Osteoblast (primary cell): ENCODE results near the gene CTSV. TPM values are rescaled to one million over a fixed set of nuclear protein-coding genes. Genes with fewer than 3 reads are reported as not detected.
"Not testable (repeated sequence)": the region's sequence is repeated elsewhere in the genome, so short reads cannot be mapped to it uniquely, and the experiment has no call there.

Experiments used
- DNase-seq: peaks from one replicate; pipeline ENCODE4 v3.0.0; 2011; ENCODE audit warnings: low spot score, mixed read lengths; ENCODE audit not compliant: insufficient read length; ENCODE audit errors: missing footprints
- H2AFZ ChIP-seq: 2 replicates; pipeline ENCODE4 v1.6.0; 2011; ENCODE audit warnings: mild to moderate bottlenecking, low read length
- H3K27ac ChIP-seq: 2 replicates; pipeline ENCODE4 v1.5.1; 2011; ENCODE audit warnings: mild to moderate bottlenecking, low read depth, low read length, moderate library complexity
- H3K27me3 ChIP-seq: 2 replicates; pipeline ENCODE4 v1.6.0; 2012; ENCODE audit warnings: mild to moderate bottlenecking, control low read depth, inconsistent platforms, low read length, moderate library complexity; ENCODE audit not compliant: insufficient read depth
- H3K36me3 ChIP-seq: 2 replicates; pipeline ENCODE4 v1.5.1; 2011; ENCODE audit warnings: mild to moderate bottlenecking, low read length, control low read depth, moderate library complexity; ENCODE audit not compliant: insufficient read depth
- H3K4me1 ChIP-seq: 2 replicates; pipeline ENCODE4 v1.5.1; 2011; ENCODE audit warnings: mild to moderate bottlenecking, low read length, control low read depth, moderate library complexity; ENCODE audit not compliant: insufficient read depth
- H3K4me2 ChIP-seq: 2 replicates; pipeline ENCODE4 v1.6.0; 2011; ENCODE audit warnings: mild to moderate bottlenecking, low read length; ENCODE audit not compliant: insufficient read depth
- H3K4me3 ChIP-seq: fragments of 200-600 bp; sonication (generic); 3 replicates; pipeline ENCODE4 v1.5.1; 2012; ENCODE audit warnings: mild to moderate bottlenecking, low read length, inconsistent platforms; ENCODE audit not compliant: insufficient read depth
- H3K79me2 ChIP-seq: 2 replicates; pipeline ENCODE4 v1.6.0; 2012; ENCODE audit warnings: mild to moderate bottlenecking, low read length, control low read depth, inconsistent platforms; ENCODE audit not compliant: insufficient read depth
- H3K9me3 ChIP-seq: 2 replicates; pipeline ENCODE4 v1.5.1; 2011; ENCODE audit warnings: low read depth, low read length, control low read depth
- H4K20me1 ChIP-seq: 2 replicates; pipeline ENCODE4 v1.6.0; 2012; ENCODE audit warnings: mild to moderate bottlenecking, low read length, control low read depth; ENCODE audit not compliant: insufficient read depth
- total RNA-seq: library from RNA; depleted of rRNA; stranded (reverse); fragments of >200 nt; gene quantifications from 2 replicates; pipeline ENCODE4 v1.2.3, GENCODE V29; 2012
- TF ChIP-seq, protein P1 (sequence below): IDR thresholded peaks from 2 replicates; pipeline ENCODE4 v1.5.1; 2011; ENCODE audit warnings: mild to moderate bottlenecking, low read depth, low read length, moderate library complexity; ENCODE audit errors: extremely low read depth

Gene CTSV
- total RNA-seq, 1 donor: 0.36 TPM

DNA sequence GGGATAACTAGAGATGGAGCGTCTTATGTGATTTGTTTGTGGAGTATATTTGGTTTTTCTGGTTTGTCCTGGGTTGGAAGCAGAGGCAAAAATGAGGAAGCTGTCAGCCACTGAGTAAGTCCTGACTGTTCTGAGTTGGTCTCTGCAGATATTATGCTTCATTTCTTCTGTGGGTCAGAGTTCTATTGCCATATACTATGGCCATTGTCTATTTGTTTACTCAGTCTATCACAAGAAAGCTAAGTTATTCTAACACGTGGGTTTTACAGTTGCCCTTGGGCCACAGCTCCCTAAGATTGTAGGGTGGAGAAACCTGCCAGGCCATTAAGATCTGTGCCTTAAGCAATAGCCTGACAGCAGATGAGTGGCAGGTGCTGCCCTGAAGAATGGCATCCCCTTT lies 3.0 kb upstream of the CTSV start:
- Histone ChIP-seq H3K27me3 (peaks cover 7% of the 10 kb centered on the region), H3K36me3 (no peaks in the 10 kb centered on the region), H3K4me3 (no peak overlapping the region), H3K4me2 (no peak overlapping the region), H3K79me2 (no peaks in the 10 kb centered on the region), H3K9me3 (no peaks in the 10 kb centered on the region), H3K27ac (no peak overlapping the region), H4K20me1 (no peaks in the 10 kb centered on the region), H2AFZ (no peak overlapping the region), H3K4me1 (peaks cover 3% of the 10 kb centered on the region)
- no peak for DNase-seq
- TF ChIP-seq, protein P1, sequence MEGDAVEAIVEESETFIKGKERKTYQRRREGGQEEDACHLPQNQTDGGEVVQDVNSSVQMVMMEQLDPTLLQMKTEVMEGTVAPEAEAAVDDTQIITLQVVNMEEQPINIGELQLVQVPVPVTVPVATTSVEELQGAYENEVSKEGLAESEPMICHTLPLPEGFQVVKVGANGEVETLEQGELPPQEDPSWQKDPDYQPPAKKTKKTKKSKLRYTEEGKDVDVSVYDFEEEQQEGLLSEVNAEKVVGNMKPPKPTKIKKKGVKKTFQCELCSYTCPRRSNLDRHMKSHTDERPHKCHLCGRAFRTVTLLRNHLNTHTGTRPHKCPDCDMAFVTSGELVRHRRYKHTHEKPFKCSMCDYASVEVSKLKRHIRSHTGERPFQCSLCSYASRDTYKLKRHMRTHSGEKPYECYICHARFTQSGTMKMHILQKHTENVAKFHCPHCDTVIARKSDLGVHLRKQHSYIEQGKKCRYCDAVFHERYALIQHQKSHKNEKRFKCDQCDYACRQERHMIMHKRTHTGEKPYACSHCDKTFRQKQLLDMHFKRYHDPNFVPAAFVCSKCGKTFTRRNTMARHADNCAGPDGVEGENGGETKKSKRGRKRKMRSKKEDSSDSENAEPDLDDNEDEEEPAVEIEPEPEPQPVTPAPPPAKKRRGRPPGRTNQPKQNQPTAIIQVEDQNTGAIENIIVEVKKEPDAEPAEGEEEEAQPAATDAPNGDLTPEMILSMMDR: no peak

DNA sequence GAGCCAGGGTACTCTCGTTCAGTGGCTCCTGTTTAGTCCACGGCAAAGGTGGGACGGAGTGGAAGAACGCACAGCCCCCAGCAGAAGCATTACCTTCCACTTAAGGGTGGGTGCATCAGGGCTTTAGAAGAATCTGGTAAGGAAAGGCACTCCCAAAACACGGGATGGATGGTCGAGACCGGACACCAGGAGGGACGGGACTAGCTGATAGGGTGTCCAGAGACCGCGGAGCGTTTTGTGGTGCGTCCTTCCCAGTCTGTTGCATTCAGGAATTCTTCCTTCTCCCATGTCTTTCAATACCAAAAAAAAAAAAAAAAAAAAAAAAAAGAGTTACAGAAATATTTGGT lies 545 bp upstream of the CTSV start:
- no peaks in the 10 kb centered on the region for H4K20me1 ChIP-seq
- peak overlapping the region; percentile 96 for H3K4me2 ChIP-seq
- H3K36me3 ChIP-seq: no peaks in the 10 kb centered on the region
- H3K9me3 ChIP-seq: no peaks in the 10 kb centered on the region
- TF ChIP-seq, protein P1: no peak
- H3K27ac ChIP-seq: no peak overlapping the region
- peak overlapping the region; percentile 75 for H3K4me3 ChIP-seq
- peaks cover 3% of the 10 kb centered on the region for H3K4me1 ChIP-seq
- peaks cover 7% of the 10 kb centered on the region for H3K27me3 ChIP-seq
- peak; percentile 84 for DNase-seq
- H3K79me2 ChIP-seq: no peaks in the 10 kb centered on the region
- peak overlapping the region; percentile 97 for H2AFZ ChIP-seq

DNA sequence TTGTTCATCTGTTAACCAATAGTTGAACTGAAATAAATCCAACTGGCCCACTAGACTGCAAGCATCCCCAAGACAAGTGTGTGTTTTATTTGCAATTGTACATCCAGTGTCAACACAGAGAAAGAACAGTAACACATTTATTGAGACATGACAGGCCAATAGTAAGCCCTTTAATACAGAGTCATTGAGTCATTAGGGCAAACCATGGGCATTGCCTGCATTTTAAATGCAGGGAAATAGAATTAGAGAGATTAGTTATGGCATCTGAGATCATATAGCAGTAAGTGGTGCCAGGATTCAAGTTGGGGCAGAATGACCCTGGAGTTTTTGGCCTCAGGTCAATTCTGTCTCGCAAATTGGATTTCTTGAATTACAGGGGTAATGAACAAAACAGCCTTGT lies 15.4 kb downstream of the CTSV start:
- H3K9me3 ChIP-seq, H3K36me3 ChIP-seq, H2AFZ ChIP-seq, H4K20me1 ChIP-seq, H3K27ac ChIP-seq, H3K79me2 ChIP-seq, H3K4me2 ChIP-seq, DNase-seq, H3K4me3 ChIP-seq, H3K27me3 ChIP-seq, H3K4me1 ChIP-seq: not testable (repeated sequence)

DNA sequence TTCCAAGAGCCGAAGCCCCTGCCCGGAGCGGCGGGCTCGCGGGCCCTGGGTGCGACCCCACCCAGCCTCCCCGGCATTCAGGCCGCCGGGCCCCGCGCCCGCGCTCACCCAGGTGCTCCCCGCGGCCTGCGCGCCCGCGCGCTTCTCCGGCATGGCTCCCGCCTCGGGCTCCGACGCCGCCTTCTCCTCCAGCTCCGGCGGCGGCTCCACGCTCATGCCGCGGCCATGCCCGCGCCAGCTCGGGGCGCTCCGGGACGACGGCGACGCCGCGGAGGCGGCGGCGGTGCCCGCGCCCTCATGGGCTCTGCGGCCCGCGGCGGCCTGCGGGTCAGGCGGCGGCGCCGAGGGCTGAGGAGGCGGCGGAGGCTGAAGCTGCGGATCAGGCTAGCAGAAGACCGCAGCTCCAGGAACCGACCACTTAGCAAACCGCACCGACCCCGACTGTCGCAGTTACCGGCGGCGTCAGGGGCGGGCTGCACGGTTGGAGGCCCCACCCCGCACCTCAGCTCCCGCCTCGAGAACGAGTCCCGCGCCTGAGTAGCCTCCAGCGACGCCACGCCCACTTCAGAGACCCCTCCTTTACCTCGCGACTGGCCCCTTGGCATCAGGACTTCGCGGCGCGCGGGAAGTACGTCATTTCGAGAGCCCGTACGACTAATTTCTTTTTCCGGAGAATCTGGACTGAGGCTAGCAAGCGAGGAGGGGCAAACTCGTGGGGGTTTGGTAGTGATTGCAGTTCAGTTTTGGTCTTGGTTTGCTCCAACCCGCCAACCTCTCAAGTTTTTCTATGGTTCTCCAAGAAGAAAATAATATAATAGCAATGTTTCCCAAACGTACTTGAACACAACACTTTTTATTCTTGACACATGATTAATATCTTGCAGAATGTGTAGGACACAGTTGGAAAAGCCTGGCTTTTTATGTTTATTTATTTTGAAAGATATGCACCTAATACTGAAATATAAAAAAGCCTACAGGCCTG lies 25.5 kb downstream of the CTSV start:
- H3K27me3 ChIP-seq, H4K20me1 ChIP-seq, H3K36me3 ChIP-seq, H3K9me3 ChIP-seq, H3K4me1 ChIP-seq: not testable (repeated sequence)
- H3K4me3 ChIP-seq: peak overlapping the region; percentile 67
- peak overlapping the region; percentile 85 for H2AFZ ChIP-seq
- H3K79me2 ChIP-seq: peaks cover 20% of the 10 kb centered on the region
- peak; percentile 72 for DNase-seq
- H3K4me2 ChIP-seq: peak overlapping the region; percentile 78
- peak overlapping the region; percentile 47 for H3K27ac ChIP-seq

DNA sequence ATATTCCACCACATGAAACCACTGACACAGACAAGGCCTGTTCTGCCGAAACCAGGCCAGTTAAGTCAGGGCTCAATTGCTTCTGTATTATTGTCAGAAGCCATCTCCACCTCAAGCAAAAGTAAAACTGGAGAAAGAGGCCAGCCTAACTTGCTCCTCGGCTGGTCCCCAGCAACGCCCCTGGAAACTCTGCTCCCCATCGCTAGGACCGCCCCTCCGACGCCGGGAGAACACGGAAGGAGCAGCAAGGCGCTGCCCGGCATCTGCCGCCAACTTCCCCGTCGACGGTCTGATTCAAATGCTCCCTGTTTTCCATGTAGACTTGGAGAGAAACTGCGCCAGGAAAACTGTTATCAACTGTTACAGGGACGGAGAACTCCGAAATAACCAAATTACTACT lies 26.3 kb downstream of the CTSV start:
- H3K4me1 ChIP-seq, H3K36me3 ChIP-seq, H3K9me3 ChIP-seq, H4K20me1 ChIP-seq, H3K27me3 ChIP-seq, H3K27ac ChIP-seq, DNase-seq: not testable (repeated sequence)
- Histone ChIP-seq H3K4me3 (peak overlapping the region; percentile 67), H3K79me2 (peaks cover 24% of the 10 kb centered on the region), H2AFZ (peak overlapping the region; percentile 72), H3K4me2 (peak overlapping the region; percentile 78)

DNA sequence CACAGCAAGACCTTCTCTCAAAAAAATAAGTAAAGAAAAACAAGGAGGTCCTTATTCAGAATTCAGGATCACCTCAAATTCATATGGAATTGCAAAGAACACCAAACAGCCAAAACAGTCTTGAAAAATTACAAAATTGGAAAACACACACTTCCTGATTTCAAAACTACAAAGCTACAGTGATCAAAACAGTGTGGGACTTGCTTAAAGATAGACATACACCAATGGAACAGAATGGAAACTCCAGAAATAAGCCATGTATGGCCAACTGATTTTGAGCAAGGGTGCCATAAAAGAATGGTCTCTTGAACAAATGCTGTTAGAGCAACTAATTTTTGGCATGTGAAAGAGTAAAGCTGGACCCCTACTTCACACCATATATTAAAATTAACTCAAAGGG lies 36.7 kb downstream of the CTSV start:
- not testable (repeated sequence) for DNase-seq, H3K4me2 ChIP-seq, H3K4me3 ChIP-seq, H3K9me3 ChIP-seq, H2AFZ ChIP-seq, H3K36me3 ChIP-seq, H3K4me1 ChIP-seq, H4K20me1 ChIP-seq, H3K27ac ChIP-seq, H3K27me3 ChIP-seq
- H3K79me2 ChIP-seq: peaks cover 51% of the 10 kb centered on the region

DNA sequence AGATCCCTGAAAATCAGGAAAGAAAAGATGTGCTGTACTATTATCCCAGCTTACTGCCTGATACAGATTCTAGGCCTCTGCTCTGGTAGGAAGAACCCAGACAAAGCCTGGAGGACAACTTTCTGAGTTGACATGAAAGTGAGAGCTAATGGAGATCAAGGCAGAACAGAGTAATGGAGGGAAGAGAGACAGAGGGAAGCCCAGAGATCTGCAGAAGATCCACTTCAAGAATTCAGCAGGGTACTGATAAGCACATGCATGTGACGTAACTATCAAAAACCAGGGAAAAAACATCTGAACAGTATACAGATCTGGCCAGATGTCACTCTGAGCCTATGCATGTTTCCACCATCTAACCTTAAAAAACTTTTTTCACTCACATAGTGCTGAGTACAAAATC lies 37.6 kb downstream of the CTSV start:
- peaks cover 54% of the 10 kb centered on the region for H3K79me2 ChIP-seq
- not testable (repeated sequence) for H3K4me2 ChIP-seq, H3K27me3 ChIP-seq, H3K4me1 ChIP-seq, H2AFZ ChIP-seq, H4K20me1 ChIP-seq, DNase-seq, H3K9me3 ChIP-seq, H3K27ac ChIP-seq, H3K36me3 ChIP-seq, H3K4me3 ChIP-seq
